ENCODE measurements around the gene UBASH3B.
"Not testable (repeated sequence)": the region's sequence is repeated elsewhere in the genome, so short reads cannot be mapped to it uniquely, and the experiment has no call there.

Gene UBASH3B

GRCh38 chr11:122655527-122656072 is at the start of gene UBASH3B:
TSS of gene UBASH3B (plus strand) at chr11:122655722. CDS start at chr11:122656050, 328 bp downstream.
- DNase-seq (ENCODE audit: low spot score): peak; percentile 80

GRCh38 chr11:122607162-122607561 is 48.4 kb upstream of the UBASH3B start:
- not testable (repeated sequence) for DNase-seq (ENCODE audit: low spot score)

- DNase-seq (ENCODE audit: low spot score): no peak
Measured at GRCh38 chr11:122612123-122612824, 43.2 kb upstream of the UBASH3B start.

GRCh38 chr11:122616718-122617117 is 38.8 kb upstream of the UBASH3B start:
- DNase-seq (ENCODE audit: low spot score): no peak

- DNase-seq (ENCODE audit: low spot score): no peak
Measured at GRCh38 chr11:122617297-122617696, 38.2 kb upstream of the UBASH3B start.

GRCh38 chr11:122617926-122618325 is 37.6 kb upstream of the UBASH3B start:
- no peak for DNase-seq (ENCODE audit: low spot score)

GRCh38 chr11:122618927-122619326 is 36.6 kb upstream of the UBASH3B start:
- DNase-seq (ENCODE audit: low spot score): no peak

- no peak for DNase-seq (ENCODE audit: low spot score)
Measured at GRCh38 chr11:122619757-122620156, 35.8 kb upstream of the UBASH3B start.

GRCh38 chr11:122625501-122625900 is 30.0 kb upstream of the UBASH3B start:
- not testable (repeated sequence) for DNase-seq (ENCODE audit: low spot score)

- DNase-seq (ENCODE audit: low spot score): no peak
Measured at GRCh38 chr11:122625976-122626665, 29.4 kb upstream of the UBASH3B start.

GRCh38 chr11:122627745-122628144 is 27.8 kb upstream of the UBASH3B start:
- DNase-seq (ENCODE audit: low spot score): no peak

- peak; percentile 81 for DNase-seq (ENCODE audit: low spot score)
Measured at GRCh38 chr11:122628810-122629555, 26.5 kb upstream of the UBASH3B start.

- DNase-seq (ENCODE audit: low spot score): no peak
Measured at GRCh38 chr11:122632181-122632824, 23.2 kb upstream of the UBASH3B start.

- peak; percentile 57 for DNase-seq (ENCODE audit: low spot score)
Measured at GRCh38 chr11:122633219-122633829, 22.2 kb upstream of the UBASH3B start.

GRCh38 chr11:122634501-122634900 is 21.0 kb upstream of the UBASH3B start:
- DNase-seq (ENCODE audit: low spot score): no peak

GRCh38 chr11:122637541-122637940 is 18.0 kb upstream of the UBASH3B start:
- no peak for DNase-seq (ENCODE audit: low spot score)

GRCh38 chr11:122642472-122642922 is 13.0 kb upstream of the UBASH3B start:
- peak; percentile 84 for DNase-seq (ENCODE audit: low spot score)

- peak; percentile 26 for DNase-seq (ENCODE audit: low spot score)
Measured at GRCh38 chr11:122642971-122643370, 12.6 kb upstream of the UBASH3B start.

GRCh38 chr11:122645847-122646246 is 9.7 kb upstream of the UBASH3B start:
- peak; percentile 22 for DNase-seq (ENCODE audit: low spot score)

- DNase-seq (ENCODE audit: low spot score): peak; percentile 38
Measured at GRCh38 chr11:122646549-122647340, 8.8 kb upstream of the UBASH3B start.
